Measurements from ENCODE around the gene SCN5A. TPM values are rescaled to one million over a fixed set of nuclear protein-coding genes. Genes with fewer than 3 reads are reported as not detected.
A peak's percentile ranks its signal among the peaks of the same experiment; 100 is the strongest.

SCN5A gene
- total RNA-seq, 1 donor from 2014 or later = 1.4 TPM

DNA sequence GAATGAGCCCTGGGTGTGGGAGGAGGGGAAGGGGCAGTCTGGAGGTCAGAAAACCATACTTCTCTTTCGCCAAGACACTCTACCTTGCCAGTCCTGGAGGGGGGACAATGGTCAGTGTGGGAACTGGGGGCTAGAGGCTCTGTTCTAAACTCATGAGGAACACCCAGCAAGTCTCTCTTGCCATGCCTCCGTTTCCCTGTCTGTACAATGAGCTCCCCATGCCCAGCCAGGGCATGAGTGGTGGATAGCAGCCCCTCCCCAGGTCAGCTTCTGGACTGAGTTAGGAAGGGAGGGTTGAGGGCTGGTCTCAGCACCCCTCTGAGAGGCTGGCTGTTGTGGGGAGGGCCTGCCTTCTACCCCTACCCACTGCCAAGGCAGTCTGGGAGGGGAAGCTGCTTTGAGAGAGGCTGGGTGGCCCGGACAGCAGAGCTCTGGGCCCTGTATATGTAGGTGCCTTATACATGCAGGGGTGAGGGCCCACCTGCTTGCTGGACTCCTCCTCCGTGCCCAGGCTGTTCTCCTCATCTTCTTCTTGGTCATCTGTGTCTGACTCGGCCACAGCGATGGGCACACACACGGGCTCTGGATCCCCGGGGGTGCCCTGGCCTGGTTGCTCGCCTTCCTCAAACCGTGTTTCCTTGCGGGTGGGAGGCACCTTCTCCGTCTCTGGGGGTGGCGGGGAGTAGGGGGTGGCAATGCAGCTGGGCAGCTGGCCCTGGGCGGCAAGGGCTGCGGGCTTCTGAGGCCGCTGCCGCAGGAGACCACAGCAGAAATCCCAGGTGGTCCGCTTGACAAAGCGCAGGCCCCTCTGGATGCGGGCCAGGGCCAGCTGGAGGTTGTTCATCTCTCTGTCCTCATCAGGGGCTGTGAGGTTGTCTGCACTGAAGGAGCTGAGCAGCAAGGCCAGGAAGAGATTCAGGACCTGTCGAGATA, 68.8 kb downstream of the SCN5A start:
- no peaks in the 10 kb centered on the region for H3K9me3 Mint-ChIP-seq
- peak in 1 of 2 experiments; percentile 39 for DNase-seq (ENCODE audit: low spot score in 2 of 2, unreplicated experiment in 2 of 2)
- TF ChIP-seq, protein P1, sequence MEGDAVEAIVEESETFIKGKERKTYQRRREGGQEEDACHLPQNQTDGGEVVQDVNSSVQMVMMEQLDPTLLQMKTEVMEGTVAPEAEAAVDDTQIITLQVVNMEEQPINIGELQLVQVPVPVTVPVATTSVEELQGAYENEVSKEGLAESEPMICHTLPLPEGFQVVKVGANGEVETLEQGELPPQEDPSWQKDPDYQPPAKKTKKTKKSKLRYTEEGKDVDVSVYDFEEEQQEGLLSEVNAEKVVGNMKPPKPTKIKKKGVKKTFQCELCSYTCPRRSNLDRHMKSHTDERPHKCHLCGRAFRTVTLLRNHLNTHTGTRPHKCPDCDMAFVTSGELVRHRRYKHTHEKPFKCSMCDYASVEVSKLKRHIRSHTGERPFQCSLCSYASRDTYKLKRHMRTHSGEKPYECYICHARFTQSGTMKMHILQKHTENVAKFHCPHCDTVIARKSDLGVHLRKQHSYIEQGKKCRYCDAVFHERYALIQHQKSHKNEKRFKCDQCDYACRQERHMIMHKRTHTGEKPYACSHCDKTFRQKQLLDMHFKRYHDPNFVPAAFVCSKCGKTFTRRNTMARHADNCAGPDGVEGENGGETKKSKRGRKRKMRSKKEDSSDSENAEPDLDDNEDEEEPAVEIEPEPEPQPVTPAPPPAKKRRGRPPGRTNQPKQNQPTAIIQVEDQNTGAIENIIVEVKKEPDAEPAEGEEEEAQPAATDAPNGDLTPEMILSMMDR (IDR thresholded peaks at IDR 0.05; ENCODE audit: unreplicated experiment) = no peak
- H3K27ac Mint-ChIP-seq = no peak overlapping the region
- no peak overlapping the region for H3K4me3 Mint-ChIP-seq
- no peaks in the 10 kb centered on the region for H3K36me3 Mint-ChIP-seq
- H3K27me3 Mint-ChIP-seq (ENCODE audit: low read depth) = peaks cover 4% of the 10 kb centered on the region
- H3K4me1 Mint-ChIP-seq = peaks cover 5% of the 10 kb centered on the region

DNA sequence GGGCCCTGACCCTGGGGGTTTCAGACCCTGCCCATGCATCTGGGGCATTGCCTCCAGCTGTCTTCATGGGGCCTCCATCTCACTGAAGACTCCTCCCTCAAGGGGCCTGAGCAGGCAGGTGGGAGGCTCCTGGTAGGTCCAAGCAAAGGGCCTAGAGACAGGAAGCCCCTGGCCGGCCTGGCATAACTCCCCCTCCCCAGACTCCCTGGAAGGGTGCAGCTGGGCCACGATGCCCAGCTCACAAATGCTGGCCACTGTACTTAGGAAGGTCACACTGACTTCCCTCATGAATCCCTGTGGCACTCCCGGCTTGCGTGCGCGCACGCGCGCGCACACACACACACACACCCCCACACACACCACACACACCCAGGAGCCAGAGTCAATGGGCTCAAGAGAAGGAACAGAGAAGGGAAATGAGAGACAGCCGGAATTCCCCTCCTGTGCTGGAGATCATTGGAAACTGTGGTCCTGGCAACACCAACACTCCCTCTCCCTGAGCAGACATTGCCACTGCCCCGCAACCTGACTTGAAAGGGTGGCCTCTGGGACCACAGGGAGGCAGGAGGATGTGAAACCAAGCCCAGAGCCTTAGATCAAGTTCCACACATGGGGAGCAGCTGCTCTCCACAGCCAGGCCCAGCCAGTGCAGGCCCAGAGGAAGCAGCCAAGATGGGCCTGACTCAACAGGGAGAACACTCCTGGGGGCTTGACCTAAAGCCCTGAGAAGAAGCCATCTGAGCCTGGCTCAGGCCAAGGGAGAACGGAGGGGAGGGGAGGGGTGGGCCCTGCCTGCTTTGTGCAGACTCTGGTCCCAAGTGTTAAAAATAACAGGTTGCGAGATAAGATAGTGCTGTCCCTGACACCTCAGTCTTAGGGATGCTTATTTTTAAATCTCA, 69.7 kb downstream of the SCN5A start:
- peak in 1 of 2 experiments; percentile 37 for DNase-seq (ENCODE audit: low spot score in 2 of 2, unreplicated experiment in 2 of 2)
- H3K4me3 Mint-ChIP-seq = no peak overlapping the region
- TF ChIP-seq, protein P1 (IDR thresholded peaks at IDR 0.05; ENCODE audit: unreplicated experiment) = no peak
- H3K4me1 Mint-ChIP-seq = peaks cover 5% of the 10 kb centered on the region
- no peak overlapping the region for H3K27ac Mint-ChIP-seq
- H3K27me3 Mint-ChIP-seq (ENCODE audit: low read depth) = peaks cover 4% of the 10 kb centered on the region
- no peaks in the 10 kb centered on the region for H3K36me3 Mint-ChIP-seq
- no peaks in the 10 kb centered on the region for H3K9me3 Mint-ChIP-seq

DNA sequence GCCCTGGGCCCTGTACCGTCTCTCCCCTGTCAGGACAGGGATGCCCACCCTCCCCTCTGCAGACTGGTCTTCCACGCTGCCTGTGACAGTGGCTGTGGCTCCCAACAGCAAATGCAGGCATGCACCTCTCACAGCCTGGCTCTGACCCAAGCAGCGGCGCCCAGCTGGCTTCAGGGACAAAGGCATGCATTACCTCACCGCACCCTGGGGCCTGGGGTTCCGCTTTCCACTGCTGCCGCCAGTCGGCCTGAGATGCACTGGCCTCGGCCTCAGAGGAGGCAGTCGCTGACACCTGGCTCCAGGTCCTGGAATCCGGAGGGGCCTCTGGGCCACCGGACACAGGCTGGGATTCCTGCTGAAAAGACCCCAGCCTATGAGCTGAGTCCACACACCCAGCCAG, 70.3 kb downstream of the SCN5A start:
- DNase-seq (ENCODE audit: low spot score in 2 of 2, unreplicated experiment in 2 of 2) = peak in 1 of 2 experiments; percentile 48
- Mint-ChIP-seq H3K4me1 (peaks cover 5% of the 10 kb centered on the region), H3K27ac (no peak overlapping the region), H3K36me3 (no peaks in the 10 kb centered on the region), H3K27me3 (ENCODE audit: low read depth) (peaks cover 4% of the 10 kb centered on the region), H3K9me3 (no peaks in the 10 kb centered on the region), H3K4me3 (no peak overlapping the region)
- TF ChIP-seq, protein P1 (IDR thresholded peaks at IDR 0.05; ENCODE audit: unreplicated experiment) = no peak

DNA sequence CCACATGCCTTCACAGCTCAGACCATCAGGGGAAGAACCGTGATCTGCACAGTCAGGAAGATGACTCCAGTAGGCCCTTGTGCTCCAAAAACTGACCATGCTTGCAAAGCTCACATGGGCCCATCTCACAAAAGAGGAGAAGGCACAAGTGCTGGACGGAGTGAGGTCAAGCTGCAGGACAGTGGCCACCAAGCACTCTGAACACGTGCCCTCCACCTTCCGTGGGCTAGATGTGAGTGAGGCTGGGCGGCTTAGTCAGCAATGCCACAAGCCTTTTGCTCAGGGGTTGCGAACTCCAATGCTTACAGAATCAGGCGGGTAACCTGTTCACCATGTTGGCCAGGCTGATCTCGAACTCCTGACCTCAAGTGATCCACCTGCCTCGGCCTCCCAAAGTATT, 70.9 kb downstream of the SCN5A start:
- TF ChIP-seq, protein P1 (IDR thresholded peaks at IDR 0.05; ENCODE audit: unreplicated experiment) = no peak
- peak in 1 of 2 experiments; percentile 17 for DNase-seq (ENCODE audit: low spot score in 2 of 2, unreplicated experiment in 2 of 2)
- Mint-ChIP-seq H3K4me3 (no peak overlapping the region), H3K9me3 (peaks cover under 1% of the 10 kb centered on the region), H3K27ac (no peak overlapping the region), H3K4me1 (peaks cover 5% of the 10 kb centered on the region), H3K27me3 (ENCODE audit: low read depth) (peaks cover 4% of the 10 kb centered on the region), H3K36me3 (no peaks in the 10 kb centered on the region)

DNA sequence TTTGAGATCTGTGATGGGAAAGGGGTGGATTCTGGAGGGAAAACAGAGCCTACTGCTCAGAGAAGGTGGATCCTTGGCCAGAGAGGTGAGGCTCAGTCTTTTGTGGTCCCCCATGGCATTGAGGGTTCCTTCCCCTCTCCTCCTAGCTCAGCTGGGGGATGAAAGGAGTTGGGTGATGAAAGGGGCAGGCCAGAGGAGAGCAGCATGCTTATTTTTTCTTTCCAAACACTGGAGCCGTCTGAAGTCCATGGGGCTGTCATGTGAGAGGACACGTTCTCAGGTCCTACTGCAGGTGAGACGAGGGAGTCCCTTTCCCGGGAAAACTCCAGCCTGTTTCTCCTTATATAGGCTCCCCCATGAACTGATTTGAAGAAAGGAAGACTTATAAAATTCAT, 71.4 kb downstream of the SCN5A start:
- H3K36me3 Mint-ChIP-seq = no peaks in the 10 kb centered on the region
- DNase-seq (ENCODE audit: low spot score in 2 of 2, unreplicated experiment in 2 of 2) = no peak
- TF ChIP-seq, protein P1 (IDR thresholded peaks at IDR 0.05; ENCODE audit: unreplicated experiment) = no peak
- no peak overlapping the region for H3K27ac Mint-ChIP-seq
- no peak overlapping the region for H3K4me3 Mint-ChIP-seq
- H3K9me3 Mint-ChIP-seq = peaks cover 5% of the 10 kb centered on the region
- H3K27me3 Mint-ChIP-seq (ENCODE audit: low read depth) = peaks cover 4% of the 10 kb centered on the region
- peaks cover 3% of the 10 kb centered on the region for H3K4me1 Mint-ChIP-seq

All from mesothelial cell of epicardium (in vitro differentiated cells).